ENCODE results near the gene ATXN1. TPM values are rescaled to one million over a fixed set of nuclear protein-coding genes. Genes with fewer than 3 reads are reported as not detected.
A peak's percentile ranks its signal among the peaks of the same experiment; 100 is the strongest.
"Not testable (repeated sequence)": the region's sequence is repeated elsewhere in the genome, so short reads cannot be mapped to it uniquely, and the experiment has no call there.

Gene ATXN1
- polyA plus RNA-seq, 2 of the 4 experiments (the other 2 are of a cell fraction), result 2.9 to 8.3 TPM

- H3K4me2 ChIP-seq; H3K9me3 ChIP-seq; ATAC-seq; H3K4me1 ChIP-seq; DNase-seq (ENCODE audit: low read depth in 1 of 2, low spot score in 1 of 2); POLR2A ChIA-PET; H3K4me3 ChIP-seq; H3K27ac ChIP-seq; FAIRE-seq: not testable (repeated sequence)
- CTCF ChIA-PET, result interaction anchor here (0.9 kb wide), 1 partner anchor 46 kb away, joined by 3 read pairs; no protein-coding TSS in a partner anchor
- peak; percentile 7; the same call in 1 of the 2 replicates for TF ChIP-seq ZC3H11A (IDR thresholded peaks at IDR 0.05)
- 93% methylated on average over 4 of the region's 4 CpGs for WGBS (ENCODE audit: missing lambda C conversion rate)
These were observed 382.9 kb downstream of the ATXN1 start for GRCh38 chr6:16378360-16378759.

- Histone ChIP-seq H3K4me3 (no peak overlapping the region), H3K9me3 (no peaks in the 10 kb centered on the region), H3K4me2 (no peak overlapping the region), H3K4me1 (no peaks in the 10 kb centered on the region), H3K27ac (no peak overlapping the region)
- DNase-seq (ENCODE audit: low read depth in 1 of 2, low spot score in 1 of 2) (no peak), ATAC-seq (no peak), FAIRE-seq (no peak)
- ChIA-PET CTCF (no interaction called here), POLR2A (interaction anchor here (0.6 kb wide), 1 partner anchor 18 kb away, joined by 13 read pairs; no protein-coding TSS in a partner anchor)
- TF ChIP-seq MAX (IDR thresholded peaks at IDR 0.05), result no peak
- TF ChIP-seq HOXB5 (CRISPR knock-in tag; IDR thresholded peaks at IDR 0.05), result no peak
- TF ChIP-seq TFCP2L1 (CRISPR knock-in tag; IDR thresholded peaks at IDR 0.05), result no peak
- no peak for TF ChIP-seq NPAS2 (CRISPR knock-in tag; IDR thresholded peaks at IDR 0.05; ENCODE audit: borderline replicate concordance)
- TF ChIP-seq HMGXB4 (CRISPR knock-in tag; IDR thresholded peaks at IDR 0.05; ENCODE audit: borderline replicate concordance), result no peak
- no peak for TF ChIP-seq HOXA7 (CRISPR knock-in tag; IDR thresholded peaks at IDR 0.05)
- TF ChIP-seq EHF (CRISPR knock-in tag; IDR thresholded peaks at IDR 0.05), result no peak
- TF ChIP-seq MAZ (IDR thresholded peaks at IDR 0.05; ENCODE audit: borderline replicate concordance, low read depth, low read length), result no peak
- TF ChIP-seq BCL3 (IDR thresholded peaks at IDR 0.05), result no peak
- no peak for TF ChIP-seq EP300 (IDR thresholded peaks at IDR 0.05)
- no peak for TF ChIP-seq NR3C1 (IDR thresholded peaks at IDR 0.05)
- TF ChIP-seq POLR2A (IDR thresholded peaks at IDR 0.05; ENCODE audit: low read length), result no peak
- TF ChIP-seq CHD4 (IDR thresholded peaks at IDR 0.05; ENCODE audit: borderline replicate concordance), result no peak
- TF ChIP-seq PHF8 (IDR thresholded peaks at IDR 0.05; ENCODE audit: borderline replicate concordance, low read depth), result no peak
- no peak for TF ChIP-seq FOSB (CRISPR knock-in tag; IDR thresholded peaks at IDR 0.05)
- TF ChIP-seq USF2 (IDR thresholded peaks at IDR 0.05), result no peak
- TF ChIP-seq E2F6 (IDR thresholded peaks at IDR 0.05; ENCODE audit: borderline replicate concordance, low read depth), result no peak
- no peak for TF ChIP-seq TP53 (CRISPR knock-in tag; IDR thresholded peaks at IDR 0.05)
- no peak for TF ChIP-seq ZSCAN20 (CRISPR knock-in tag; IDR thresholded peaks at IDR 0.05)
- no peak for TF ChIP-seq ZNF302 (CRISPR knock-in tag; IDR thresholded peaks at IDR 0.05)
- WGBS (ENCODE audit: missing lambda C conversion rate), result 94% methylated on average over 9 of the region's 9 CpGs
These were observed 383.8 kb downstream of the ATXN1 start for GRCh38 chr6:16377470-16377869.
